HuH-7.5 (cell line): ENCODE data around the gene PCDHGB4.
"Not testable (repeated sequence)": the region's sequence is repeated elsewhere in the genome, so short reads cannot be mapped to it uniquely, and the experiment has no call there.

Experiments used
- DNase-seq: peaks from one replicate; pipeline ENCODE4 v3.0.0; 2011; ENCODE audit warnings: low spot score

Gene PCDHGB4

DNA sequence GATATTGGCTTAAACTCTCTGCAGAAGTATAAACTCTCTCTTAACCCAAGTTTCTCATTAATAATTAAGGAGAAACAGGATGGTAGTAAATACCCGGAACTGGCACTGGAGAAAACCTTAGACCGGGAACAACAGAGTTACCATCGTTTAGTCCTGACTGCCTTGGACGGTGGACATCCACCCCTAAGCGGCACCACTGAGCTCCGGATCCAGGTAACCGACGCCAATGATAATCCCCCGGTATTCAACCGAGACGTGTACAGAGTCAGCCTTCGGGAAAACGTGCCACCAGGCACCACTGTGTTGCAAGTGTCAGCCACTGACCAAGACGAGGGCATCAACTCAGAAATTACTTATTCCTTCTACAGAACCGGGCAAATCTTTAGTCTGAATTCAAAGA lies 11.1 kb downstream of the PCDHGB4 start:
- DNase-seq, result no peak

DNA sequence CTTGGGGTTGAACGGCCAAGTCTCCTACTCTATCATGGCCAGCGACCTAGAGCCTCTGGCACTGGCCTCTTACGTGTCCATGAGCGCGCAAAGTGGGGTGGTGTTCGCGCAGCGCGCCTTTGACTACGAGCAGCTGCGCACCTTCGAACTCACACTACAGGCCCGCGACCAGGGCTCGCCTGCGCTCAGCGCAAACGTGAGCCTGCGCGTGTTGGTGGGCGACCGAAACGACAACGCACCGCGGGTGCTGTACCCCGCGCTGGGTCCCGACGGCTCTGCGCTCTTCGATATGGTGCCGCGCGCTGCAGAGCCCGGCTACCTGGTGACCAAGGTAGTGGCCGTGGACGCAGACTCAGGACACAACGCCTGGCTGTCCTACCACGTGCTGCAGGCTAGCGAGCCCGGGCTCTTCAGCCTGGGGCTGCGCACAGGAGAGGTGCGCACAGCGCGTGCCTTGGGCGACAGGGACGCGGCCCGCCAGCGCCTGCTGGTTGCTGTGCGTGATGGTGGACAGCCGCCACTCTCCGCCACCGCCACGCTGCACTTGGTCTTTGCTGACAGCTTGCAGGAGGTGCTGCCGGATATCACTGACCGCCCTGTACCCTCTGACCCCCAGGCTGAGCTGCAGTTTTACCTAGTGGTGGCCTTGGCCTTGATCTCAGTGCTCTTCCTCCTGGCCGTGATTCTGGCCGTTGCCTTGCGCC lies 12.2 kb downstream of the PCDHGB4 start:
- no peak for DNase-seq

DNA sequence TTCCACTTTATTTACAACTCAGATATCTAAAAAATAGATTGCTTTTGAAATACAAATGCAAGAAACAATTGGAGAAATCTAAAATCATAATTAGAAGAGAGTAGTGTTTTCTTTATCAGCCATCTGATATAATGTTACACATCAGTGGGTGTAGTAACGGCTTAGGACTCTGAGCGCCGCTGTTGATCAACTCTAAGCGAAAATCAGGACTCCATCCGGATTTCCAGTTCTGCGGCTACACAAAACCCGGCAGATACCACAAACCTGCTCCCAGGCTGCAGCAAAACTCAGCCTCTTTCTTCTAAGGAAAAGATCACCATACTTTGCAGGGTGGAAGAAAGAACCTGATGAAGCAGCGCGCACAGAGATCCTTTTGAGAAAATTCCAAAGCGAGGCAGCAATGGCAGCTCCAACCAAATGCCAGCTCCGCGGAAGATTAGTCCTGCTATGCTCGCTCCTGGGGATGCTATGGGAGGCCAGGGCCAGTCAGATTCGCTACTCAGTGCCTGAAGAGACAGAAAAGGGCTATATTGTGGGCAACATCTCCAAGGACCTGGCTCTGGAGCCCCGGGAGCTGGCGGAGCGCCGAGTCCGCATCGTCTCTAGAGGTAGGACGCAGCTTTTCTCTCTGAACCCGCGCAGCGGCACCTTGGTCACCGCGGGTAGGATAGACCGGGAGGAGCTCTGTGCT lies 15.2 kb downstream of the PCDHGB4 start, which contains the start of gene PCDHGA9:
Gene PCDHGA9, plus strand, starts transcription at position 226 of the 691 bp plus-strand sequence. Its CDS starts 175 bp downstream, at position 401.
- no peak for DNase-seq

DNA sequence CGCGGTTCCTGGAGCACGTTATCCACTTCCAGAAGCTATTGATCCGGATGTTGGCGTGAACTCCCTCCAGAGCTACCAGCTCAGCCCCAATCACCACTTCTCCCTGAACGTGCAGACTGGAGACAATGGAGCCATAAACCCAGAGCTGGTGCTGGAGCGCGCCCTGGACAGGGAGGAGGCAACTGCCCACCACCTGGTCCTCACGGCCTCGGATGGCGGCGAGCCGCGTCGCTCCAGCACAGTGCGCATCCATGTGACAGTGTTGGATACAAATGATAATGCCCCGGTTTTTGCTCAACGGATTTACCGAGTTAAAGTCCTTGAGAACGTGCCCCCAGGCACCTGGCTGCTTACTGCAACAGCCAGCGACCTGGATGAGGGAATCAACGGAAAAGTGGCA lies 15.9 kb downstream of the PCDHGB4 start:
- DNase-seq, result no peak

DNA sequence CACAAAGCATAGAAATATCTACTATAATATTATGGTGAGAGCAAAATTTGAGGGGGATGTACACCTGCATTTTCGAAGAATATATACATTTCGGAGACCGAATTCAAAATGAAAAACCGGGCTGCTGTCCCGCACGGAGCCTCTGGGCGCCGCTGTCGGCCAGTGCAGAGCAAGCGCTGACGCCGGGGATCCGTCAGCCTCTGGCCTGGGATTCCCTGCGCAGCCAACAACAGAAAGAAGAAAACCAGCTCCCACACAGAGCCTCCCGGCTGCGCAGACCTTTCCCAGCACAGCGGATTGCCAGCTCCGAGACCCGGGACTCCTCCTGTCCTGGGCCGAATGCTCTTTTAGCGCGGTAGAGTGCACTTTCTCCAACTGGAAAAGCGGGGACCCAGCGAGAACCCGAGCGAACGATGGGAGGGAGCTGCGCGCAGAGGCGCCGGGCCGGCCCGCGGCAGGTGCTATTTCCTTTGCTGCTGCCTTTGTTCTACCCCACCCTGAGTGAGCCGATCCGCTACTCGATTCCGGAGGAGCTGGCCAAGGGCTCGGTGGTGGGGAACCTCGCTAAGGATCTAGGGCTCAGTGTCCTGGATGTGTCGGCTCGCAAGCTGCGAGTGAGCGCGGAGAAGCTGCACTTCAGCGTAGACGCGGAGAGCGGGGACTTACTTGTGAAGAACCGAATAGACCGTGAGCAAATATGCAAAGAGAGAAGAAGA lies 20.4 kb downstream of the PCDHGB4 start, which contains the start of gene PCDHGB6:
Gene PCDHGB6, plus strand, starts transcription at position 232 of the 716 bp plus-strand sequence. Its CDS starts 182 bp downstream, at position 414.
- DNase-seq, result not testable (repeated sequence)

DNA sequence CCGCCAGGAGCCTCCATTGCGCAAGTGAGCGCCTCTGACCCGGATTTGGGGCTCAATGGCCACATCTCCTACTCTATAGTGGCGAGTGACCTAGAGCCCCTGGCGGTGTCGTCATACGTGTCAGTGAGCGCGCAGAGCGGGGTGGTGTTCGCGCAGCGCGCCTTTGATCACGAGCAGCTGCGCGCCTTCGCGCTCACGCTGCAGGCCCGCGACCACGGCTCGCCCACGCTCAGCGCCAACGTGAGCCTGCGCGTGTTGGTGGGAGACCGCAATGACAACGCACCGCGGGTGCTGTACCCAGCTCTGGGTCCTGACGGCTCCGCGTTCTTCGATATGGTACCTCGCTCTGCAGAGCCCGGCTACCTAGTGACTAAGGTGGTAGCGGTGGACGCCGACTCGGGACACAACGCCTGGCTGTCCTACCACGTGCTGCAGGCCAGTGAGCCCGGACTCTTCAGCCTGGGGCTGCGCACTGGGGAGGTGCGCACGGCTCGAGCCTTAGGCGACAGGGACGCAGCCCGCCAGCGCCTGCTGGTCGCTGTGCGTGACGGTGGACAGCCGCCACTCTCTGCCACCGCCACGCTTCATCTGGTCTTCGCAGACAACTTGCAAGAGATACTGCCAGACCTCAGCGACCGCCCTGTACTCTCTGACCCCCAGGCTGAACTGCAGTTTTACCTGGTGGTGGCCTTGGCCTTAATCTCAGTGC lies 22.3 kb downstream of the PCDHGB4 start:
- DNase-seq, result no peak

DNA sequence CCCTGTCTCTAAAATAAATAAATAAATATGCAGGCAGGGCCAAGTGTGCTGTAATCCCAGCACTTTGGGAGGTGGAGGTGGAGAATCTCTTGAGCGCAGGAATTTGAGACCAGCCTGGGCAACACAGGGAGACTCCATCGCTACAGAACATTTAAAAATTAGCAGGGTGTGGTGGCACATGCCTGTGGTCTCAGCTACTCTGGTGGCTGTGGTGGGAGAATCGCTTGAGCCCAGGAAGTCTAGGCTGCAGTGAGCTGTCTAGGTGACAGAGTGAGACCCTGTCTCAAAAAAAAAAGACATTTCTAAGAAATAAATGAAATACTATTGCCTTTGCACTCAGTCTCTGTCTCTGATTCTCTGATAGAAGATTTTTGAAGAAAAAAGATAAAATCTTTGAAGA lies 24.1 kb downstream of the PCDHGB4 start:
- DNase-seq, result no peak

DNA sequence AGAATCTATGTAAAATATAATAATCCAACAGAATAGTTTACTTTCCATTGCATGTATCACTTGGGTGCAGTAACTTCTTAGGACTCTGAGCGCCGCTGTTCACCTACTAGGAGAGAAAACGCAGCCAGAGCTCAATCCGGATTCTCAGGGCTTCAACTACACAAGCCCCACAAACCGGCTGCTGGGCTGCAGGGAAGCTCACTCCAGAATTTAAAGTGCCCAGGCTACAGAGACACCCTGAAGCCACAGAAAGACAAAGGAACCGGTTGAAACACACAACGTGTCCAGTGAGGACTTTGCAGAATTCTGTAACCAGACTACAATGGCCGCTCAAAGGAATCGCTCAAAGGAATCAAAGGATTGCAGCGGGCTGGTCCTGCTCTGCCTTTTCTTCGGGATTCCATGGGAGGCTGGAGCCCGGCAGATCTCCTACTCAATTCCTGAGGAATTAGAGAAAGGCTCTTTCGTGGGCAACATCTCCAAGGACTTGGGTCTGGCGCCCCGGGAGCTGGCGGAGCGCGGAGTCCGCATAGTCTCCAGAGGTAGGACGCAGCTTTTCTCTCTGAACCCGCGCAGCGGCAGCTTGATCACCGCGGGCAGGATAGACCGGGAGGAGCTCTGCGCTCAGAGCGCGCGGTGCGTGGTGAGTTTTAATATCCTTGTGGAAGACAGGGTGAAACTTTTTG lies 25.5 kb downstream of the PCDHGB4 start, which contains the start of gene PCDHGA10:
Gene PCDHGA10, plus strand, starts transcription at position 134 of the 686 bp plus-strand sequence. Its CDS starts 189 bp downstream, at position 323.
- DNase-seq, result peak; percentile 91

DNA sequence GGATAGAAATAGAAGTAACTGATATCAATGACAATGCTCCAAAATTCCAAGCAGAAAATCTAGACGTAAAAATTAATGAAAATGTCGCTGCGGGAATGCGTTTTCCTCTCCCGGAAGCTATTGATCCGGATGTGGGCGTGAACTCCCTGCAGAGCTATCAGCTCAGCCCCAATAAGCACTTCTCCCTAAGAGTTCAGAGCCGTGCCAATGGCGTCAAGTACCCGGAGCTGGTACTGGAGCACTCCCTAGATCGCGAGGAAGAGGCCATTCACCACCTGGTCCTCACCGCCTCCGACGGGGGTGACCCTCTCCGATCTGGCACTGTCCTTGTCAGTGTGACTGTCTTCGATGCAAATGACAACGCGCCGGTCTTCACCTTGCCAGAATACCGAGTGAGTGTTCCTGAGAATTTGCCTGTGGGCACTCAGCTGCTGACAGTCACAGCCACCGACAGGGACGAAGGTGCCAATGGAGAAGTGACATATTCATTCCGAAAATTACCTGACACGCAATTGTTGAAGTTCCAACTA lies 26.1 kb downstream of the PCDHGB4 start:
- peak; percentile 88 for DNase-seq

DNA sequence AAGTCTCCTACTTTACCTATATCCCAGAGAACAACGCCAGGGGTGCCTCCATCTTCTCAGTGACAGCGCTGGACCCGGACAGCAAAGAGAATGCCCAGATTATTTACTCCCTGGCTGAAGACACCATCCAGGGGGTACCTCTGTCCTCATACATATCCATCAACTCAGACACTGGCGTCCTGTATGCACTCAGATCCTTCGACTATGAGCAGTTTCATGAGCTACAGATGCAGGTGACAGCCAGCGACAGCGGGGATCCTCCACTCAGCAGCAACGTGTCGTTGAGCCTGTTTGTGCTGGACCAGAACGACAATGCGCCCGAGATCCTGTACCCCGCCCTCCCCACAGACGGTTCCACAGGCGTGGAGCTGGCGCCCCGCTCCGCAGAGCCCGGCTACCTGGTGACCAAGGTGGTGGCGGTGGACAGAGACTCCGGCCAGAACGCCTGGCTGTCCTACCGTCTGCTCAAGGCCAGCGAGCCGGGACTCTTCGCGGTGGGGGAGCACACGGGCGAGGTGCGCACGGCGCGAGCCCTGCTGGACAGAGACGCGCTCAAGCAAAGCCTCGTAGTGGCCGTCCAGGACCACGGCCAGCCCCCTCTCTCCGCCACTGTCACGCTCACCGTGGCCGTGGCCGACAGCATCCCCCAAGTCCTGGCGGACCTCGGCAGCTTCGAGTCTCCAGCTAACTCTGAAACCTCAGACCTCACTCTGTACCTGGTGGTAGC lies 27.2 kb downstream of the PCDHGB4 start:
- not testable (repeated sequence) for DNase-seq

DNA sequence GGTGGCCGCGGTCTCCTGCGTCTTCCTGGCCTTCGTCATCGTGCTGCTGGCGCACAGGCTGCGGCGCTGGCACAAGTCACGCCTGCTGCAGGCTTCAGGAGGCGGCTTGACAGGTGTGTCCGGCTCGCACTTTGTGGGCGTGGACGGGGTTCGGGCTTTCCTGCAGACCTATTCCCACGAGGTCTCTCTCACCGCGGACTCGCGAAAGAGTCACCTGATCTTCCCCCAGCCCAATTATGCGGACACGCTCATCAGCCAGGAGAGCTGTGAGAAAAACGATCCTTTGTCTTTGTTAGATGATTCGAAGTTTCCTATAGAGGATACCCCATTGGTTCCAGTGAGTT lies 27.7 kb downstream of the PCDHGB4 start:
- DNase-seq, result not testable (repeated sequence)

DNA sequence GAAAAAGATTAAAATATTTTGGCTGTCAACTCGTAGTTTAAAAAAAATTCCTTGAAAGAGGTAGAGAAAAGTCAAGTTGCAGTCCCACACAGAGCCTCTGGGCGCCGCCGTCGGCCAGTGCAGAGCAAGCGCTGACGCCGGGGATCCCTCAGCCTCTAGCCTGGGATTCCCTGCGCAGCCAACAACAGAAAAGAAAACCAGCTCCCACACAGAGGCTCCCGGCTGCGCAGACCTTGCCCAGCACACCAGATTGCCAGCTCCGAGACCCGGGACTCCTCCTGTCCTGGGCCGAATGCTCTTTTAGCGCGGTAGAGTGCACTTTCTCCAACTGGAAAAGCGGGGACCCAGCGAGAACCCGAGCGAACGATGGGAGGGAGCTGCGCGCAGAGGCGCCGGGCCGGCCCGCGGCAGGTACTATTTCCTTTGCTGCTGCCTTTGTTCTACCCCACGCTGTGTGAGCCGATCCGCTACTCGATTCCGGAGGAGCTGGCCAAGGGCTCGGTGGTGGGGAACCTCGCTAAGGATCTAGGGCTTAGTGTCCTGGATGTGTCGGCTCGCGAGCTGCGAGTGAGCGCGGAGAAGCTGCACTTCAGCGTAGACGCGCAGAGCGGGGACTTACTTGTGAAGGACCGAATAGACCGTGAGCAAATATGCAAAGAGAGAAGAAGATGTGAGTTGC lies 30.1 kb downstream of the PCDHGB4 start, which contains the start of gene PCDHGB7:
Gene PCDHGB7, plus strand, starts transcription at position 184 of the 679 bp plus-strand sequence. Its CDS starts 183 bp downstream, at position 367.
- DNase-seq, result not testable (repeated sequence)

DNA sequence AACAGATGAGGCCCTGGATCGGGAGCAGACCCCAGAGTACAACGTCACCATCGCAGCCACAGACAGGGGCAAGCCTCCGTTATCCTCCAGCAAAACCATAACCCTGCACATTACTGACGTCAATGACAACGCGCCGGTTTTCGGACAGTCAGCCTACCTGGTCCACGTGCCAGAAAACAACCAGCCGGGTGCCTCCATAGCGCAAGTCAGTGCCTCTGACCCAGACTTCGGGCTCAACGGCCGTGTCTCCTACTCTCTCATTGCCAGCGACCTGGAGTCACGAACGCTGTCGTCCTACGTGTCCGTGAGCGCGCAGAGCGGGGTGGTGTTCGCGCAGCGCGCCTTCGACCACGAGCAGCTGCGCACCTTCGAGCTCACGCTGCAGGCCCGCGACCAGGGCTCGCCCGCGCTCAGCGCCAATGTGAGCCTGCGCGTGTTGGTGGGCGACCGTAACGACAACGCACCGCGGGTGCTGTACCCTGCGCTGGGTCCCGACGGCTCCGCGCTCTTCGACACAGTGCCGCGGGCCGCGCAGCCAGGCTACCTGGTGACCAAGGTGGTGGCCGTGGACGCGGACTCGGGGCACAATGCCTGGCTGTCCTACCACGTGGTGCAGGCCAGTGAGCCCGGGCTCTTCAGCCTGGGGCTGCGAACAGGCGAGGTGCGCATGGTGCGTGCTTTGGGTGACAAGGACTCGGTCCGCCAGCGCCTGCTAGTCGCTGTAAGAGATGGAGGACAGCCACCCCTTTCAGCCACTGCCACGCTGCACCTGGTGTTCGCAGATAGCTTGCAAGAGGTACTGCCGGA lies 31.8 kb downstream of the PCDHGB4 start:
- DNase-seq, result no peak

DNA sequence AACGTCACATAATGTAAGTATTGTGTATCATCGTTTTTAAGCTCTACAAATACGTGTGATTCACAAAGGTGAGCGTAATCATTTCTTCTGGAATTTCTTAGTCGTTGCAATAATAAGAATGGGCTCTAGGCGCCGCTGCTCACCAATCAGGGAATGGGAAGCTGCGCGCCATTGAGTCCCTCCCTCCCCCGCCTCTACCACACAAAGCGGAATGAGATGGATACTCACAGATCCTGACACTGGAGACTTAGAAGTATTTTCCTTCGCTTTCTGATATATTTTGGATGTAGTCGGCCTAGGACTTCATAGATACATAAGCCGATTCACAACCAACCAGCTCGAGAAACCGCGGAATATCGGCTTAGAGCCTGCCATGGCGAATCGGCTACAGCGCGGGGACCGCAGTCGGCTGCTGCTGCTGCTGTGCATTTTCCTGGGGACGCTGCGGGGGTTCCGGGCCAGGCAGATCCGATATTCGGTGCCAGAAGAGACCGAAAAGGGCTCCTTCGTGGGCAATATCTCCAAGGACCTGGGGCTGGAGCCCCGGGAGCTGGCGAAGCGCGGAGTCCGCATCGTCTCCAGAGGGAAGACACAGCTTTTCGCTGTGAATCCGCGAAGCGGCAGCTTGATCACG lies 33.5 kb downstream of the PCDHGB4 start, which contains the start of gene PCDHGA11:
Gene PCDHGA11, plus strand, starts transcription at position 197 of the 634 bp plus-strand sequence. Its CDS starts 177 bp downstream, at position 374.
- no peak for DNase-seq

DNA sequence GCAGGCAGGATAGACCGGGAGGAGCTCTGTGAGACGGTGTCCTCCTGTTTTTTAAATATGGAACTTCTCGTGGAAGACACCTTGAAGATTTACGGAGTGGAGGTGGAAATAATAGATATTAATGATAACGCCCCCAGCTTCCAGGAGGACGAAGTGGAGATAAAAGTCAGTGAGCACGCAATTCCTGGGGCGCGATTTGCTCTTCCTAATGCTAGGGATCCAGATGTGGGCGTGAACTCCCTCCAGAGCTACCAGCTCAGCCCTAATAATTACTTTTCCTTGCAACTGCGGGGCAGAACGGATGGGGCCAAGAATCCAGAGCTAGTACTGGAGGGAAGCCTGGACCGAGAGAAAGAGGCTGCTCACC lies 34.0 kb downstream of the PCDHGB4 start:
- DNase-seq, result no peak

DNA sequence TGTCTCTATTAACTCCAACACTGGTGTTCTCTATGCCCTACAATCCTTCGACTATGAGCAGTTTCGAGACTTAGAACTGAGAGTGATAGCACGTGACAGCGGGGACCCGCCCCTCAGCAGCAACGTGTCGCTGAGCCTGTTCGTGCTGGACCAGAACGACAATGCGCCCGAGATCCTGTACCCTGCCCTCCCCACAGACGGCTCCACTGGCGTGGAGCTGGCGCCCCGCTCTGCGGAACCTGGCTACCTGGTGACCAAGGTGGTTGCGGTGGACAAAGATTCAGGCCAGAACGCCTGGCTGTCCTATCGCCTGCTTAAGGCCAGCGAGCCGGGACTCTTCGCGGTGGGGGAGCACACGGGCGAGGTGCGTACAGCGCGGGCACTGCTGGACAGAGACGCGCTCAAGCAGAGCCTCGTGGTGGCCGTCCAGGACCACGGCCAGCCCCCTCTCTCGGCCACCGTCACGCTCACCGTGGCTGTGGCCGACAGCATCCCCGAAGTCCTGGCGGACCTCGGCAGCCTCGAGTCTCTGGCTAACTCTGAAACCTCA lies 35.3 kb downstream of the PCDHGB4 start:
- no peak for DNase-seq

DNA sequence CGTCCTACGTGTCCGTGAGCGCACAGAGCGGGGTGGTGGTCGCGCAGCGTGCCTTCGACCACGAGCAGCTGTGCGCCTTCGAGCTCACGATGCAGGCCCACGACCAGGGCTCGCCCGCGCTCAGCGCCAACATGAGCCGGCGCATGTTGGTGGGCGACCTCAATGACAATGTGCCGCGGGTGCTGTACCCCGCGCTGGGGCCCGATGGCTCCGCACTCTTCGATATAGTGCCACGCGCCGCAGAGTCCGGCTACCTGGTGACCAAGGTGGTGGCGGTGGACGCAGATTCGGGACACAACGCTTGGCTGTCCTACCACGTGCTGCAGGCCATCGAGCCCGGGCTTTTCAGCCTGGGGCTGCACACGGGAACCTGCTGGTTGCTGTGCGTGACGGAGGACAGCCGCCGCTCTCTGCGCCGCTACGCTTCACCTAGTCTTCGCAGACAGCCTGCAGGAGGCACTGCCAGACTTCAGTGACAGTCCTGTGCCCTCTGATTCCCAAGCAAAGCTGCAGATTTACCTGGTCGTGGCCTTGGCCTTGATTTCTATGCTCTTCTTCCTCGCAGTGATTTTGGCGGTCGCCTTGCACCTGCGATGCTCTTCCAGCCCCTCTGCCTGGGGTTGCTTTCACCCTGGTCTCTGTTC lies 40.4 kb downstream of the PCDHGB4 start:
- no peak for DNase-seq
